ENCODE data around the gene EIF4A2.

The EIF4A2 gene

DNA sequence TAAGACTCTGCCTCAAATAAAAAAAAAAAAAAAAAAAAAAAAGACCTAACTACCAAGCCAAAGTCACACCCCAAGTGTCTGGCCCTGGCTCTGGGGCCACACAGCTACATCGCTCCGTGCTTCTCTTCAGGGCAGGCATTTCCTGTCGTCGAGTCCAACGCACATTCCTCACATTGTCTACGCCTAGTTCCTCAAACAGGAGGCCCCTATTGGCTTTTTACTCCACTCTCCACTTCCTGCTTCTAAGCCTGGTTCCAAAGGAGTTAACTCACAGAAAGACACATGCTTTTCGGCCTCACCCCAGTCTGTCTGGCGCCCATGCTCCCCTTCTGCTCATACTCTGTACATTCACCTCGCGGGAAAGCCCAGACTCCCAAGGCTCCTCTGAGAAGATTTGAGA lies 37.4 kb upstream of the EIF4A2 start:
- Histone ChIP-seq H3K4me3 (ENCODE audit: low read length, poor library complexity, severe bottlenecking) (no peak overlapping the region), H2AFZ (ENCODE audit: low read length) (0 out of 2 replicates have a peak overlapping the region, but pooled peaks have one; percentile 0), H3K4me1 (ENCODE audit: insufficient read depth, low read length, poor library complexity, severe bottlenecking) (no peaks in the 10 kb centered on the region), H3K79me2 (ENCODE audit: insufficient read depth, low read length) (no peaks in the 10 kb centered on the region), H3K9ac (ENCODE audit: low read depth, low read length, poor library complexity, severe bottlenecking) (no peak overlapping the region), H3K36me3 (ENCODE audit: insufficient read depth, low read length) (no peaks in the 10 kb centered on the region), H3K9me2 (replicated peaks; ENCODE audit: low read depth, low read length) (no peaks in the 10 kb centered on the region), H3F3A (ENCODE audit: low read depth) (no peaks in the 10 kb centered on the region), H3K27me3 (ENCODE audit: insufficient read depth, low read length, poor library complexity, severe bottlenecking) (no peaks in the 10 kb centered on the region), H3K4me2 (ENCODE audit: low read depth, low read length, poor library complexity, severe bottlenecking) (no peak overlapping the region), H4K20me1 (ENCODE audit: insufficient read depth, low read length, poor library complexity, severe bottlenecking) (no peaks in the 10 kb centered on the region), H3K9me3 (ENCODE audit: insufficient read depth, low read depth, low read length) (no peaks in the 10 kb centered on the region)
- TF ChIP-seq, protein P1, sequence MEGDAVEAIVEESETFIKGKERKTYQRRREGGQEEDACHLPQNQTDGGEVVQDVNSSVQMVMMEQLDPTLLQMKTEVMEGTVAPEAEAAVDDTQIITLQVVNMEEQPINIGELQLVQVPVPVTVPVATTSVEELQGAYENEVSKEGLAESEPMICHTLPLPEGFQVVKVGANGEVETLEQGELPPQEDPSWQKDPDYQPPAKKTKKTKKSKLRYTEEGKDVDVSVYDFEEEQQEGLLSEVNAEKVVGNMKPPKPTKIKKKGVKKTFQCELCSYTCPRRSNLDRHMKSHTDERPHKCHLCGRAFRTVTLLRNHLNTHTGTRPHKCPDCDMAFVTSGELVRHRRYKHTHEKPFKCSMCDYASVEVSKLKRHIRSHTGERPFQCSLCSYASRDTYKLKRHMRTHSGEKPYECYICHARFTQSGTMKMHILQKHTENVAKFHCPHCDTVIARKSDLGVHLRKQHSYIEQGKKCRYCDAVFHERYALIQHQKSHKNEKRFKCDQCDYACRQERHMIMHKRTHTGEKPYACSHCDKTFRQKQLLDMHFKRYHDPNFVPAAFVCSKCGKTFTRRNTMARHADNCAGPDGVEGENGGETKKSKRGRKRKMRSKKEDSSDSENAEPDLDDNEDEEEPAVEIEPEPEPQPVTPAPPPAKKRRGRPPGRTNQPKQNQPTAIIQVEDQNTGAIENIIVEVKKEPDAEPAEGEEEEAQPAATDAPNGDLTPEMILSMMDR (conservative IDR thresholded peaks at IDR 0.05; ENCODE audit: low read length), result no peak
- TF ChIP-seq EZH2phosphoT487 (IDR thresholded peaks at IDR 0.05; ENCODE audit: borderline replicate concordance), result no peak

DNA sequence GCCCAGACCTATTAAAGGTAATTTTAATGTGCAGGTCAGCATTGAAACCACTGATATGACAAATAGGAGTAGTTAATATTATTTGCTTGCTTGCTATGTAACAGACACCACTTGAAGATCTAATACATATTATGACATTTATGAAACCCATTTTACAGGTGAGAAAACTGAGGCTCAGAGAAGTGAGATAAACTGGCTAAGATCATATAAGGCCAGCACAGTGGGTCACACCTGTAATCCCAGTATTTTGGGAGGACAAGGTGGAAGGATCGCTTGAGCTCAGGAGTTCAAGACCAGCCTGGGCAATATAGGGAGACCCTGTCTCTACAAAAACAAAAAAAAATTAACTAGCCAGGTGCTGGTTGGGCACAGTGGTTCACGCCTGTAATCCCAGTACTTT lies 33.1 kb upstream of the EIF4A2 start:
- TF ChIP-seq, protein P1 (conservative IDR thresholded peaks at IDR 0.05; ENCODE audit: low read length), result no peak
- TF ChIP-seq EZH2phosphoT487 (IDR thresholded peaks at IDR 0.05; ENCODE audit: borderline replicate concordance), result no peak
- H4K20me1 ChIP-seq (ENCODE audit: insufficient read depth, low read length, poor library complexity, severe bottlenecking), result no peaks in the 10 kb centered on the region
- no peak overlapping the region for H2AFZ ChIP-seq (ENCODE audit: low read length)
- H3K27me3 ChIP-seq (ENCODE audit: insufficient read depth, low read length, poor library complexity, severe bottlenecking), result no peaks in the 10 kb centered on the region
- no peaks in the 10 kb centered on the region for H3K9me2 ChIP-seq (replicated peaks; ENCODE audit: low read depth, low read length)
- H3K36me3 ChIP-seq (ENCODE audit: insufficient read depth, low read length), result no peaks in the 10 kb centered on the region
- H3F3A ChIP-seq (ENCODE audit: low read depth), result no peaks in the 10 kb centered on the region
- H3K4me3 ChIP-seq (ENCODE audit: low read length, poor library complexity, severe bottlenecking), result no peak overlapping the region
- no peak overlapping the region for H3K4me2 ChIP-seq (ENCODE audit: low read depth, low read length, poor library complexity, severe bottlenecking)
- no peaks in the 10 kb centered on the region for H3K9me3 ChIP-seq (ENCODE audit: insufficient read depth, low read depth, low read length)
- no peaks in the 10 kb centered on the region for H3K4me1 ChIP-seq (ENCODE audit: insufficient read depth, low read length, poor library complexity, severe bottlenecking)
- no peak overlapping the region for H3K9ac ChIP-seq (ENCODE audit: low read depth, low read length, poor library complexity, severe bottlenecking)
- no peaks in the 10 kb centered on the region for H3K79me2 ChIP-seq (ENCODE audit: insufficient read depth, low read length)

DNA sequence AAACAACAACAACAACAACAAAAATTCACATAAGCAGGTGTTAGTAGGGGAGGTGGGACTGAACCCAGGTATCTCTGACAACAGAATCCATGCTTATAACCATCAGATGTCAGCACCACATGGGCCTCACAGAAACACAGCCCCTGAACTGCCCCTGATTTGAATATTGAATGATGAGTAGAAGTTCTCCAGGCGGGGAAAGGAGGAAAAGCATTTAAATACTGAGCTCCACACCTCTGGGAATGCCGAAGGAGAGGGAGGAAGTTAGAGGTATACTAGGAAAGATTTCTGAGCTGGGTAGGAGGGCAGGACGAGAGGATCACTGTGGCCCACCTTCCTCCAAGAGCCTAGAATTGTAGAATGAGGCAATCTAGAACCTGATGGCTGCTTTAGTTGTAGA lies 31.9 kb upstream of the EIF4A2 start:
- no peaks in the 10 kb centered on the region for H3K4me1 ChIP-seq (ENCODE audit: insufficient read depth, low read length, poor library complexity, severe bottlenecking)
- TF ChIP-seq, protein P1 (conservative IDR thresholded peaks at IDR 0.05; ENCODE audit: low read length), result no peak
- no peak for TF ChIP-seq EZH2phosphoT487 (IDR thresholded peaks at IDR 0.05; ENCODE audit: borderline replicate concordance)
- no peaks in the 10 kb centered on the region for H3K27me3 ChIP-seq (ENCODE audit: insufficient read depth, low read length, poor library complexity, severe bottlenecking)
- H3K4me2 ChIP-seq (ENCODE audit: low read depth, low read length, poor library complexity, severe bottlenecking), result no peak overlapping the region
- H4K20me1 ChIP-seq (ENCODE audit: insufficient read depth, low read length, poor library complexity, severe bottlenecking), result no peaks in the 10 kb centered on the region
- no peaks in the 10 kb centered on the region for H3K36me3 ChIP-seq (ENCODE audit: insufficient read depth, low read length)
- H3K9me3 ChIP-seq (ENCODE audit: insufficient read depth, low read depth, low read length), result no peaks in the 10 kb centered on the region
- H3K4me3 ChIP-seq (ENCODE audit: low read length, poor library complexity, severe bottlenecking), result no peak overlapping the region
- H3K79me2 ChIP-seq (ENCODE audit: insufficient read depth, low read length), result no peaks in the 10 kb centered on the region
- H3F3A ChIP-seq (ENCODE audit: low read depth), result no peaks in the 10 kb centered on the region
- H3K9me2 ChIP-seq (replicated peaks; ENCODE audit: low read depth, low read length), result no peaks in the 10 kb centered on the region
- no peak overlapping the region for H2AFZ ChIP-seq (ENCODE audit: low read length)
- H3K9ac ChIP-seq (ENCODE audit: low read depth, low read length, poor library complexity, severe bottlenecking), result no peak overlapping the region
